Stimulated activated memory B cell treated with anti-CD40 and anti-IgM and Interleukin-4, amounts not matched to agents 10 μg/mL and 1 μg/mL and 100 μg/mL, for 72 hours (primary cell): Measurements from ENCODE around the gene ATP5PB.

ENCODE experiments used
- ATAC-seq: fragments of 150-1000 bp; cut with Tn5 transposase; 2 replicates; pipeline ENCODE4 v1.10.0; 2021
- H3K27ac Mint-ChIP-seq: one replicate; pipeline ENCODE4 v1.8.0; 2022; ENCODE audit warnings: mild to moderate bottlenecking, mixed read lengths
- H3K27me3 Mint-ChIP-seq: one replicate; pipeline ENCODE4 v1.8.0; 2022; ENCODE audit warnings: mixed read lengths
- H3K36me3 Mint-ChIP-seq: one replicate; pipeline ENCODE4 v1.8.0; 2022; ENCODE audit warnings: mixed read lengths
- H3K4me1 Mint-ChIP-seq: one replicate; pipeline ENCODE4 v1.8.0; 2022; ENCODE audit warnings: mixed read lengths
- H3K4me3 Mint-ChIP-seq: one replicate; pipeline ENCODE4 v1.8.0; 2022; ENCODE audit warnings: mild to moderate bottlenecking, moderate library complexity, mixed read lengths
- H3K9me3 Mint-ChIP-seq: one replicate; pipeline ENCODE4 v1.8.0; 2022; ENCODE audit warnings: mixed read lengths

Gene ATP5PB

GRCh38 chr1:111439461-111440351, 9.6 kb upstream of the ATP5PB start:
- H3K4me1 Mint-ChIP-seq: peaks cover 21% of the 10 kb centered on the region
- no peak for ATAC-seq
- no peaks in the 10 kb centered on the region for H3K27me3 Mint-ChIP-seq
- peaks cover 52% of the 10 kb centered on the region for H3K36me3 Mint-ChIP-seq
- no peaks in the 10 kb centered on the region for H3K9me3 Mint-ChIP-seq
- no peak overlapping the region for H3K4me3 Mint-ChIP-seq
- H3K27ac Mint-ChIP-seq: peak overlapping the region; percentile 7

GRCh38 chr1:111441573-111442192, 7.6 kb upstream of the ATP5PB start:
- Mint-ChIP-seq H3K27me3 (no peaks in the 10 kb centered on the region), H3K4me3 (no peak overlapping the region), H3K9me3 (no peaks in the 10 kb centered on the region), H3K36me3 (peaks cover 60% of the 10 kb centered on the region), H3K27ac (peak overlapping the region; percentile 57), H3K4me1 (peaks cover 28% of the 10 kb centered on the region)
- peak; percentile 77 for ATAC-seq

- no peak overlapping the region for H3K4me3 Mint-ChIP-seq
- H3K27me3 Mint-ChIP-seq: no peaks in the 10 kb centered on the region
- H3K27ac Mint-ChIP-seq: peak overlapping the region; percentile 57
- H3K4me1 Mint-ChIP-seq: peaks cover 36% of the 10 kb centered on the region
- H3K9me3 Mint-ChIP-seq: no peaks in the 10 kb centered on the region
- peak; percentile 64 for ATAC-seq
- H3K36me3 Mint-ChIP-seq: peaks cover 62% of the 10 kb centered on the region
Observed at GRCh38 chr1:111442457-111442856, 6.8 kb upstream of the ATP5PB start.

GRCh38 chr1:111444031-111444430, 5.2 kb upstream of the ATP5PB start:
- Mint-ChIP-seq H3K9me3 (no peaks in the 10 kb centered on the region), H3K4me1 (peaks cover 48% of the 10 kb centered on the region), H3K27ac (peak overlapping the region; percentile 9), H3K36me3 (peaks cover 60% of the 10 kb centered on the region), H3K4me3 (no peak overlapping the region), H3K27me3 (no peaks in the 10 kb centered on the region)
- no peak for ATAC-seq

GRCh38 chr1:111446546-111446945, 2.7 kb upstream of the ATP5PB start:
- no peak overlapping the region for H3K4me3 Mint-ChIP-seq
- no peak for ATAC-seq
- no peaks in the 10 kb centered on the region for H3K27me3 Mint-ChIP-seq
- no peaks in the 10 kb centered on the region for H3K9me3 Mint-ChIP-seq
- H3K4me1 Mint-ChIP-seq: peaks cover 68% of the 10 kb centered on the region
- H3K27ac Mint-ChIP-seq: peak overlapping the region; percentile 99
- peaks cover 52% of the 10 kb centered on the region for H3K36me3 Mint-ChIP-seq

GRCh38 chr1:111446967-111447892, 2.0 kb upstream of the ATP5PB start:
- Mint-ChIP-seq H3K4me3 (peak overlapping the region; percentile 100), H3K27ac (peak overlapping the region; percentile 99), H3K27me3 (no peaks in the 10 kb centered on the region), H3K4me1 (peaks cover 69% of the 10 kb centered on the region), H3K9me3 (no peaks in the 10 kb centered on the region), H3K36me3 (peaks cover 53% of the 10 kb centered on the region)
- ATAC-seq: no peak

GRCh38 chr1:111448482-111448917, 764 bp upstream of the ATP5PB start:
- ATAC-seq: peak; percentile 68
- Mint-ChIP-seq H3K27me3 (no peaks in the 10 kb centered on the region), H3K27ac (peak overlapping the region; percentile 99), H3K4me1 (peaks cover 67% of the 10 kb centered on the region), H3K36me3 (peaks cover 42% of the 10 kb centered on the region), H3K4me3 (peak overlapping the region; percentile 100), H3K9me3 (no peaks in the 10 kb centered on the region)

GRCh38 chr1:111449703-111450017, 396 bp downstream of the ATP5PB start:
- Mint-ChIP-seq H3K27ac (peak overlapping the region; percentile 99), H3K4me3 (peak overlapping the region; percentile 100), H3K27me3 (no peaks in the 10 kb centered on the region), H3K9me3 (no peaks in the 10 kb centered on the region), H3K36me3 (peaks cover 38% of the 10 kb centered on the region), H3K4me1 (peaks cover 66% of the 10 kb centered on the region)
- no peak for ATAC-seq

- peak overlapping the region; percentile 100 for H3K4me3 Mint-ChIP-seq
- ATAC-seq: no peak
- H3K4me1 Mint-ChIP-seq: peaks cover 65% of the 10 kb centered on the region
- no peaks in the 10 kb centered on the region for H3K9me3 Mint-ChIP-seq
- H3K27me3 Mint-ChIP-seq: no peaks in the 10 kb centered on the region
- peak overlapping the region; percentile 99 for H3K27ac Mint-ChIP-seq
- H3K36me3 Mint-ChIP-seq: peaks cover 42% of the 10 kb centered on the region
Observed at GRCh38 chr1:111450185-111450584, 921 bp downstream of the ATP5PB start.

- H3K27me3 Mint-ChIP-seq: no peaks in the 10 kb centered on the region
- no peak for ATAC-seq
Observed at GRCh38 chr1:111452581-111452980, 3.3 kb downstream of the ATP5PB start.

GRCh38 chr1:111453706-111454105, 4.4 kb downstream of the ATP5PB start:
- no peak overlapping the region for H3K4me3 Mint-ChIP-seq
- peaks cover 66% of the 10 kb centered on the region for H3K36me3 Mint-ChIP-seq
- H3K27ac Mint-ChIP-seq: peak overlapping the region; percentile 12
- H3K9me3 Mint-ChIP-seq: no peaks in the 10 kb centered on the region
- H3K4me1 Mint-ChIP-seq: peaks cover 51% of the 10 kb centered on the region
- H3K27me3 Mint-ChIP-seq: no peaks in the 10 kb centered on the region
- ATAC-seq: no peak

More at GRCh38 chr1:111452581-111452980, 3.3 kb downstream of the ATP5PB start:
- H3K4me3 Mint-ChIP-seq: no peak overlapping the region
- H3K36me3 Mint-ChIP-seq: peaks cover 55% of the 10 kb centered on the region
- H3K27ac Mint-ChIP-seq: peak overlapping the region; percentile 99
- peaks cover 57% of the 10 kb centered on the region for H3K4me1 Mint-ChIP-seq
- H3K9me3 Mint-ChIP-seq: no peaks in the 10 kb centered on the region

GRCh38 chr1:111454859-111455641, 5.8 kb downstream of the ATP5PB start:
- ATAC-seq: no peak
- Mint-ChIP-seq H3K36me3 (peaks cover 65% of the 10 kb centered on the region), H3K27me3 (no peaks in the 10 kb centered on the region), H3K9me3 (no peaks in the 10 kb centered on the region), H3K4me1 (peaks cover 45% of the 10 kb centered on the region), H3K27ac (peak overlapping the region; percentile 12), H3K4me3 (no peak overlapping the region)

GRCh38 chr1:111455642-111456031, 6.4 kb downstream of the ATP5PB start:
- peaks cover 67% of the 10 kb centered on the region for H3K36me3 Mint-ChIP-seq

GRCh38 chr1:111461765-111462164, 12.5 kb downstream of the ATP5PB start:
- Mint-ChIP-seq H3K27ac (no peak overlapping the region), H3K27me3 (no peaks in the 10 kb centered on the region), H3K36me3 (peaks cover 64% of the 10 kb centered on the region), H3K4me1 (peaks cover 12% of the 10 kb centered on the region), H3K4me3 (no peak overlapping the region), H3K9me3 (no peaks in the 10 kb centered on the region)
- no peak for ATAC-seq

More at GRCh38 chr1:111455642-111456031, 6.4 kb downstream of the ATP5PB start:
- Mint-ChIP-seq H3K27ac (no peak overlapping the region), H3K9me3 (no peaks in the 10 kb centered on the region), H3K27me3 (no peaks in the 10 kb centered on the region), H3K4me3 (no peak overlapping the region), H3K4me1 (peaks cover 40% of the 10 kb centered on the region)
- no peak for ATAC-seq
